ENCODE results near the gene PCDH9.

The PCDH9 gene

GRCh38 chr13:67210208-67210607 lies 19.9 kb downstream of the PCDH9 start:
- H3K27me3 ChIP-seq (ENCODE audit: insufficient read depth, insufficient read length) = no peaks in the 10 kb centered on the region
- TF ChIP-seq ZNF274 (IDR thresholded peaks at IDR 0.05; ENCODE audit: low read depth, low read length) (no peak), SUZ12 (IDR thresholded peaks at IDR 0.05; ENCODE audit: extremely low read depth, insufficient read depth, insufficient read length) (no peak), YY1 (IDR thresholded peaks at IDR 0.05; ENCODE audit: insufficient read depth, insufficient read length) (no peak)
- H3K9ac ChIP-seq (ENCODE audit: insufficient read length, low read depth) = no peak overlapping the region
- H3K9me3 ChIP-seq (ENCODE audit: insufficient read depth, low read length) = no peaks in the 10 kb centered on the region
- no peaks in the 10 kb centered on the region for H3K36me3 ChIP-seq (ENCODE audit: insufficient read depth, insufficient read length, low read length)
- no peaks in the 10 kb centered on the region for H3K4me1 ChIP-seq (ENCODE audit: insufficient read depth, insufficient read length)
- no peak for DNase-seq (ENCODE audit: low read depth, low spot score)
- H3K4me3 ChIP-seq (ENCODE audit: insufficient read length, low read depth) = no peak overlapping the region

- Histone ChIP-seq H3K4me3 (ENCODE audit: insufficient read length, low read depth) (no peak overlapping the region), H3K4me1 (ENCODE audit: insufficient read depth, insufficient read length) (no peaks in the 10 kb centered on the region), H3K9ac (ENCODE audit: insufficient read length, low read depth) (no peak overlapping the region), H3K9me3 (ENCODE audit: insufficient read depth, low read length) (no peaks in the 10 kb centered on the region), H3K27me3 (ENCODE audit: insufficient read depth, insufficient read length) (no peaks in the 10 kb centered on the region), H3K36me3 (ENCODE audit: insufficient read depth, insufficient read length, low read length) (no peaks in the 10 kb centered on the region)
- DNase-seq (ENCODE audit: low read depth, low spot score) = no peak
- TF ChIP-seq ZNF274 (IDR thresholded peaks at IDR 0.05; ENCODE audit: low read depth, low read length) = no peak
- TF ChIP-seq YY1 (IDR thresholded peaks at IDR 0.05; ENCODE audit: insufficient read depth, insufficient read length) = no peak
- no peak for TF ChIP-seq SUZ12 (IDR thresholded peaks at IDR 0.05; ENCODE audit: extremely low read depth, insufficient read depth, insufficient read length)
Measured at GRCh38 chr13:67208552-67208951, 21.6 kb downstream of the PCDH9 start.

GRCh38 chr13:67204764-67205163 lies 25.4 kb downstream of the PCDH9 start:
- TF ChIP-seq ZNF274 (IDR thresholded peaks at IDR 0.05; ENCODE audit: low read depth, low read length) = no peak
- Histone ChIP-seq H3K36me3 (ENCODE audit: insufficient read depth, insufficient read length, low read length) (no peaks in the 10 kb centered on the region), H3K4me1 (ENCODE audit: insufficient read depth, insufficient read length) (no peaks in the 10 kb centered on the region), H3K4me3 (ENCODE audit: insufficient read length, low read depth) (no peak overlapping the region), H3K27me3 (ENCODE audit: insufficient read depth, insufficient read length) (no peaks in the 10 kb centered on the region), H3K9me3 (ENCODE audit: insufficient read depth, low read length) (no peaks in the 10 kb centered on the region), H3K9ac (ENCODE audit: insufficient read length, low read depth) (no peak overlapping the region)
- no peak for DNase-seq (ENCODE audit: low read depth, low spot score)

GRCh38 chr13:67200605-67201004 lies 29.5 kb downstream of the PCDH9 start:
- H3K9ac ChIP-seq (ENCODE audit: insufficient read length, low read depth) = no peak overlapping the region
- no peak for TF ChIP-seq ZNF274 (IDR thresholded peaks at IDR 0.05; ENCODE audit: low read depth, low read length)
- TF ChIP-seq SUZ12 (IDR thresholded peaks at IDR 0.05; ENCODE audit: extremely low read depth, insufficient read depth, insufficient read length) = no peak
- no peak for TF ChIP-seq YY1 (IDR thresholded peaks at IDR 0.05; ENCODE audit: insufficient read depth, insufficient read length)
- no peaks in the 10 kb centered on the region for H3K27me3 ChIP-seq (ENCODE audit: insufficient read depth, insufficient read length)
- no peaks in the 10 kb centered on the region for H3K9me3 ChIP-seq (ENCODE audit: insufficient read depth, low read length)
- no peak overlapping the region for H3K4me3 ChIP-seq (ENCODE audit: insufficient read length, low read depth)
- no peaks in the 10 kb centered on the region for H3K36me3 ChIP-seq (ENCODE audit: insufficient read depth, insufficient read length, low read length)
- DNase-seq (ENCODE audit: low read depth, low spot score) = no peak
- H3K4me1 ChIP-seq (ENCODE audit: insufficient read depth, insufficient read length) = no peaks in the 10 kb centered on the region

GRCh38 chr13:67200183-67200582 lies 30.0 kb downstream of the PCDH9 start:
- no peak overlapping the region for H3K4me3 ChIP-seq (ENCODE audit: insufficient read length, low read depth)
- DNase-seq (ENCODE audit: low read depth, low spot score) = no peak
- no peak for TF ChIP-seq SUZ12 (IDR thresholded peaks at IDR 0.05; ENCODE audit: extremely low read depth, insufficient read depth, insufficient read length)
- TF ChIP-seq ZNF274 (IDR thresholded peaks at IDR 0.05; ENCODE audit: low read depth, low read length) = no peak
- no peak for TF ChIP-seq YY1 (IDR thresholded peaks at IDR 0.05; ENCODE audit: insufficient read depth, insufficient read length)
- no peak overlapping the region for H3K9ac ChIP-seq (ENCODE audit: insufficient read length, low read depth)
- H3K9me3 ChIP-seq (ENCODE audit: insufficient read depth, low read length) = no peaks in the 10 kb centered on the region
- H3K27me3 ChIP-seq (ENCODE audit: insufficient read depth, insufficient read length) = no peaks in the 10 kb centered on the region
- no peaks in the 10 kb centered on the region for H3K36me3 ChIP-seq (ENCODE audit: insufficient read depth, insufficient read length, low read length)
- H3K4me1 ChIP-seq (ENCODE audit: insufficient read depth, insufficient read length) = no peaks in the 10 kb centered on the region

GRCh38 chr13:67197704-67198103 lies 32.4 kb downstream of the PCDH9 start:
- no peaks in the 10 kb centered on the region for H3K4me1 ChIP-seq (ENCODE audit: insufficient read depth, insufficient read length)
- no peak overlapping the region for H3K4me3 ChIP-seq (ENCODE audit: insufficient read length, low read depth)
- no peak for DNase-seq (ENCODE audit: low read depth, low spot score)
- TF ChIP-seq SUZ12 (IDR thresholded peaks at IDR 0.05; ENCODE audit: extremely low read depth, insufficient read depth, insufficient read length) (no peak), YY1 (IDR thresholded peaks at IDR 0.05; ENCODE audit: insufficient read depth, insufficient read length) (no peak), ZNF274 (IDR thresholded peaks at IDR 0.05; ENCODE audit: low read depth, low read length) (no peak)
- H3K36me3 ChIP-seq (ENCODE audit: insufficient read depth, insufficient read length, low read length) = no peaks in the 10 kb centered on the region
- no peaks in the 10 kb centered on the region for H3K9me3 ChIP-seq (ENCODE audit: insufficient read depth, low read length)
- no peak overlapping the region for H3K9ac ChIP-seq (ENCODE audit: insufficient read length, low read depth)
- no peaks in the 10 kb centered on the region for H3K27me3 ChIP-seq (ENCODE audit: insufficient read depth, insufficient read length)

- no peaks in the 10 kb centered on the region for H3K36me3 ChIP-seq (ENCODE audit: insufficient read depth, insufficient read length, low read length)
- H3K4me1 ChIP-seq (ENCODE audit: insufficient read depth, insufficient read length) = no peaks in the 10 kb centered on the region
- no peak overlapping the region for H3K4me3 ChIP-seq (ENCODE audit: insufficient read length, low read depth)
- TF ChIP-seq ZNF274 (IDR thresholded peaks at IDR 0.05; ENCODE audit: low read depth, low read length) = no peak
- no peak for TF ChIP-seq SUZ12 (IDR thresholded peaks at IDR 0.05; ENCODE audit: extremely low read depth, insufficient read depth, insufficient read length)
- TF ChIP-seq YY1 (IDR thresholded peaks at IDR 0.05; ENCODE audit: insufficient read depth, insufficient read length) = no peak
- no peaks in the 10 kb centered on the region for H3K27me3 ChIP-seq (ENCODE audit: insufficient read depth, insufficient read length)
- no peak for DNase-seq (ENCODE audit: low read depth, low spot score)
- H3K9ac ChIP-seq (ENCODE audit: insufficient read length, low read depth) = no peak overlapping the region
- no peaks in the 10 kb centered on the region for H3K9me3 ChIP-seq (ENCODE audit: insufficient read depth, low read length)
Measured at GRCh38 chr13:67193979-67194378, 36.2 kb downstream of the PCDH9 start.

GRCh38 chr13:67192751-67193150 lies 37.4 kb downstream of the PCDH9 start:
- Histone ChIP-seq H3K9ac (ENCODE audit: insufficient read length, low read depth) (no peak overlapping the region), H3K4me3 (ENCODE audit: insufficient read length, low read depth) (no peak overlapping the region), H3K4me1 (ENCODE audit: insufficient read depth, insufficient read length) (no peaks in the 10 kb centered on the region), H3K36me3 (ENCODE audit: insufficient read depth, insufficient read length, low read length) (no peaks in the 10 kb centered on the region), H3K27me3 (ENCODE audit: insufficient read depth, insufficient read length) (no peaks in the 10 kb centered on the region), H3K9me3 (ENCODE audit: insufficient read depth, low read length) (no peaks in the 10 kb centered on the region)
- DNase-seq (ENCODE audit: low read depth, low spot score) = no peak
- no peak for TF ChIP-seq SUZ12 (IDR thresholded peaks at IDR 0.05; ENCODE audit: extremely low read depth, insufficient read depth, insufficient read length)
- TF ChIP-seq ZNF274 (IDR thresholded peaks at IDR 0.05; ENCODE audit: low read depth, low read length) = no peak
- TF ChIP-seq YY1 (IDR thresholded peaks at IDR 0.05; ENCODE audit: insufficient read depth, insufficient read length) = no peak

Measured in NT2/D1 (cell line).